ENCODE data around the gene FNBP1. TPM values are rescaled to one million over a fixed set of nuclear protein-coding genes. Genes with fewer than 3 reads are reported as not detected.
"Not testable (repeated sequence)": the region's sequence is repeated elsewhere in the genome, so short reads cannot be mapped to it uniquely, and the experiment has no call there.

Gene FNBP1
- total RNA-seq, 2 experiments from 2014 or later, result 266 to 268 TPM

GRCh38 chr9:130013326-130013725 lies 29.7 kb downstream of the FNBP1 start:
- no peak for DNase-seq
- no peak overlapping the region for H3K4me3 Mint-ChIP-seq
- CTCF ChIA-PET, result interaction anchor here (1.3 kb wide), 1 partner anchor 8 kb away, joined by 4 read pairs; no protein-coding TSS in a partner anchor
- peaks cover 12% of the 10 kb centered on the region for H3K9me3 Mint-ChIP-seq
- intact Hi-C loops (cut with micrococcal nuclease), result no loop called here
- peaks cover 75% of the 10 kb centered on the region for H3K36me3 Mint-ChIP-seq (ENCODE audit: low read depth)
- ATAC-seq, result no peak
- POLR2A ChIA-PET, result interaction anchor here (0.7 to 3.0 kb wide), 7 partner anchors 10 to 56 kb away, joined by 3 to 16 read pairs (median 4); no protein-coding TSS in a partner anchor
- peak overlapping the region; percentile 51 for H3K27ac Mint-ChIP-seq
- H3K4me1 Mint-ChIP-seq (ENCODE audit: low read depth), result peaks cover 78% of the 10 kb centered on the region
- no peaks in the 10 kb centered on the region for H3K27me3 Mint-ChIP-seq
- TF ChIP-seq CTCF (IDR thresholded peaks at IDR 0.05), result no peak

GRCh38 chr9:130010151-130010988 lies 32.6 kb downstream of the FNBP1 start:
- TF ChIP-seq CTCF (IDR thresholded peaks at IDR 0.05), result no peak
- Mint-ChIP-seq H3K27me3 (no peaks in the 10 kb centered on the region), H3K4me1 (ENCODE audit: low read depth) (peaks cover 80% of the 10 kb centered on the region), H3K4me3 (peak overlapping the region; percentile 12), H3K27ac (peak overlapping the region; percentile 91), H3K9me3 (peaks cover 4% of the 10 kb centered on the region), H3K36me3 (ENCODE audit: low read depth) (peaks cover 72% of the 10 kb centered on the region)
- ChIA-PET POLR2A (interaction anchor here (1.0 to 4.8 kb wide), 6 partner anchors 10 to 61 kb away, joined by 3 to 26 read pairs (median 3); no protein-coding TSS in a partner anchor), CTCF (interaction anchor here (1.2 to 1.9 kb wide), 6 partner anchors 10 to 49 kb away, joined by 3 to 8 read pairs (median 4); no protein-coding TSS in a partner anchor)
- ATAC-seq, result peak; percentile 71
- DNase-seq, result peak; percentile 63
- intact Hi-C loops (cut with micrococcal nuclease), result no loop called here

DNA sequence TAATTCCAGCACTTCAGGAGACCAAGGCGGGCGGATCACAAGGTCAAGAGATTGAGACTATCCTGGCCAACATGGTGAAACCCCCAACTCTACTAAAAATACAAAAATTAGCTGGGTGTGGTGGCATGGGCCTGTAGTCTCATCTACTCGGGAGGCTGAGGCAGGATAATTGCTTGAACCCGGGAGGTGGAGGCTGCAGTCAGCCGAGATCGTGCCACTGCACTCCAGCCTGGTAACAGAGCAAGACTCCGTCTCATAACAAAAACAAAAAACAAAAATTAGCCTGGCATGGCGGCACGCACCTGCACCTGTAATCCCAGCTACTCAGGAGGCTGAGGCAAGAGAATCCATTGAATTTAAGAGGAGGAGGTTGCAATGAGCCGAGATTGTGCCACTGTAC lies 33.4 kb downstream of the FNBP1 start:
- Mint-ChIP-seq H3K36me3 (ENCODE audit: low read depth) (peaks cover 66% of the 10 kb centered on the region), H3K27ac (peak overlapping the region; percentile 91), H3K4me1 (ENCODE audit: low read depth) (peaks cover 76% of the 10 kb centered on the region)
- ATAC-seq; H3K27me3 Mint-ChIP-seq; DNase-seq; intact Hi-C loops (cut with micrococcal nuclease); H3K4me3 Mint-ChIP-seq; H3K9me3 Mint-ChIP-seq: not testable (repeated sequence)
- POLR2A ChIA-PET, result interaction anchor here (0.6 to 4.8 kb wide), 8 partner anchors 10 to 73 kb away, joined by 3 to 26 read pairs (median 4); partner anchors contain the start of gene FNBP1
- CTCF ChIA-PET, result interaction anchor here (1.4 to 1.6 kb wide), 3 partner anchors 9 to 48 kb away, joined by 4 to 8 read pairs (median 6); no protein-coding TSS in a partner anchor

GRCh38 chr9:130008538-130008937 lies 34.5 kb downstream of the FNBP1 start:
- intact Hi-C loops (cut with micrococcal nuclease), result no loop called here
- Mint-ChIP-seq H3K36me3 (ENCODE audit: low read depth) (peaks cover 69% of the 10 kb centered on the region), H3K27ac (peak overlapping the region; percentile 91), H3K4me3 (no peak overlapping the region), H3K27me3 (no peaks in the 10 kb centered on the region), H3K4me1 (ENCODE audit: low read depth) (peaks cover 77% of the 10 kb centered on the region), H3K9me3 (peaks cover 3% of the 10 kb centered on the region)
- ChIA-PET POLR2A (interaction anchor here (0.5 to 4.8 kb wide), 16 partner anchors 9 to 185 kb away, joined by 3 to 26 read pairs (median 4); partner anchors contain the start of genes FNBP1 and TOR1A), CTCF (interaction anchor here (0.6 to 1.4 kb wide), 6 partner anchors 8 to 116 kb away, joined by 3 to 6 read pairs (median 4); no protein-coding TSS in a partner anchor)
- TF ChIP-seq CTCF (IDR thresholded peaks at IDR 0.05), result no peak
- DNase-seq (no peak), ATAC-seq (no peak)

DNA sequence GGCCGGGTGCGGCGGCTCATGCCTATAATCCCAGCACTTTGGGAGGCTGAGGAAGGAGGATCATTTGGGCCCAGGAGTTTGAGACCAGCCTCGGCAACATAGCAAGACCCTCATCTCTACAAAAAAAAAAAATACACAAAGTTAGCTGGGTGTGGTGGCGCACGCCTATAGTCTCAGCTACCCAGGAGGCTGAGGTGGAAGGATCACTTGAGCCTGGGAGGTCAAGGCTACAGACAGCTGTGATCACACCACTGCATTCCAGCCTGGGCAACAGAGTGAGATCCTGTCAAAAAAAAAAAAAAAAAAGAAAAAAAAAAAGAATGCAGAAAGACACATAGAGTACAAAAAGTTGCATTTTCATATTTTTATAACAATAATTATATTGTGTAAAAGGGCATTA lies 36.0 kb downstream of the FNBP1 start:
- DNase-seq; H3K9me3 Mint-ChIP-seq; ATAC-seq; H3K27me3 Mint-ChIP-seq; H3K4me3 Mint-ChIP-seq; intact Hi-C loops (cut with micrococcal nuclease): not testable (repeated sequence)
- H3K4me1 Mint-ChIP-seq (ENCODE audit: low read depth), result peaks cover 74% of the 10 kb centered on the region
- H3K27ac Mint-ChIP-seq, result peak overlapping the region; percentile 91
- peaks cover 68% of the 10 kb centered on the region for H3K36me3 Mint-ChIP-seq (ENCODE audit: low read depth)
- CTCF ChIA-PET, result interaction anchor here (1.3 kb wide), 1 partner anchor 11 kb away, joined by 3 read pairs; no protein-coding TSS in a partner anchor
- POLR2A ChIA-PET, result interaction anchor here (1.0 to 4.8 kb wide), 3 partner anchors 11 to 24 kb away, joined by 3 to 20 read pairs (median 4); no protein-coding TSS in a partner anchor
